DMS 273 (cell line): ENCODE data around the gene TCEAL4.
"Not testable (repeated sequence)": the region's sequence is repeated elsewhere in the genome, so short reads cannot be mapped to it uniquely, and the experiment has no call there.

Experiments
- DNase-seq: peaks from one replicate; lab custom pipeline; 2025; ENCODE audit not compliant: unreplicated experiment; lab: John Stamatoyannopoulos, UW

TCEAL4 gene

GRCh38 chrX:103586659-103587058, 1.3 kb downstream of the TCEAL4 start:
- no peak for DNase-seq

GRCh38 chrX:103592295-103592694, 7.0 kb downstream of the TCEAL4 start:
- not testable (repeated sequence) for DNase-seq

GRCh38 chrX:103595202-103595601, 9.9 kb downstream of the TCEAL4 start:
- DNase-seq: not testable (repeated sequence)

GRCh38 chrX:103607364-103608305, 22.3 kb downstream of the TCEAL4 start, which contains the start of gene TCEAL3:
Gene TCEAL3 (plus strand): TSS chrX:103607963. CDS start chrX:103609065, 1,102 bp downstream.
- DNase-seq: peak; percentile 66

- no peak for DNase-seq
Measured at GRCh38 chrX:103608306-103608963, 23.1 kb downstream of the TCEAL4 start.

GRCh38 chrX:103610282-103610681, 25.0 kb downstream of the TCEAL4 start:
- no peak for DNase-seq

GRCh38 chrX:103613362-103613890, 28.1 kb downstream of the TCEAL4 start:
- no peak for DNase-seq

GRCh38 chrX:103614999-103615398, 29.7 kb downstream of the TCEAL4 start:
- no peak for DNase-seq

GRCh38 chrX:103615781-103616371, 30.6 kb downstream of the TCEAL4 start:
- no peak for DNase-seq

- DNase-seq: no peak
Measured at GRCh38 chrX:103616676-103617186, 31.4 kb downstream of the TCEAL4 start.

GRCh38 chrX:103624111-103624510, 38.8 kb downstream of the TCEAL4 start:
- no peak for DNase-seq

GRCh38 chrX:103626855-103627254, 41.5 kb downstream of the TCEAL4 start:
- no peak for DNase-seq

- DNase-seq: peak; percentile 82
Measured at GRCh38 chrX:103628386-103629317, 43.3 kb downstream of the TCEAL4 start, which contains the start of gene TCEAL1. Gene TCEAL1 (plus strand): TSS chrX:103628975. CDS start chrX:103629917, 942 bp downstream.

- DNase-seq: peak; percentile 80
Measured at GRCh38 chrX:103629318-103630170, 44.2 kb downstream of the TCEAL4 start.

- DNase-seq: no peak
Measured at GRCh38 chrX:103630171-103630511, 44.8 kb downstream of the TCEAL4 start.

GRCh38 chrX:103631145-103631544, 45.8 kb downstream of the TCEAL4 start:
- no peak for DNase-seq

- no peak for DNase-seq
Measured at GRCh38 chrX:103635436-103635835, 50.1 kb downstream of the TCEAL4 start.
